Testis (tissue), 3 donors: ENCODE data around the gene RBM42. TPM values are rescaled to one million over a fixed set of nuclear protein-coding genes. Genes with fewer than 3 reads are reported as not detected.

Source experiments
- DNase-seq: peaks from one replicate; pipeline ENCODE4 v3.0.0-alpha.2; 2019
- H3K27ac ChIP-seq, 2 donors: fragments of 200-600 bp; sonication (generic); one replicate each; pipeline ENCODE4 v1.5.1; 2019
- H3K27me3 ChIP-seq: fragments of 200-600 bp; sonication (generic); one replicate; pipeline ENCODE4 v1.5.1; 2019
- H3K36me3 ChIP-seq: fragments of 200-600 bp; sonication (generic); one replicate; pipeline ENCODE4 v1.5.1; 2017; ENCODE audit warnings: low read depth; ENCODE audit errors: missing control alignments
- H3K4me1 ChIP-seq: fragments of 200-600 bp; sonication (generic); one replicate; pipeline ENCODE4 v1.5.1; 2019
- H3K4me3 ChIP-seq, 2 donors: fragments of 200-600 bp; sonication (generic); one replicate each; pipeline ENCODE4 v1.5.1; 2017 to 2019
- H3K9me3 ChIP-seq: fragments of 200-600 bp; sonication (generic); one replicate; pipeline ENCODE4 v1.5.1; 2017
- POLR2A ChIP-seq: fragments of 450-650 bp; IDR thresholded peaks from one replicate; pipeline ENCODE4 v1.6.1; 2017; ENCODE audit warnings: antibody characterized with exemption, mild to moderate bottlenecking, moderate library complexity
- WGBS, 2 donors: methylation state at CpG; one replicate each; pipeline ENCODE4 v1.1.5; 2018; 5-methylcytosine and 5-hydroxymethylcytosine counted together
- intact Hi-C: fragments of 100-400 bp; cut with DNase I; formaldehyde crosslinking; loops from one replicate; pipeline ENCODE4 v1.15.1; 2023; ENCODE audit warnings: low total_unique reads
- polyA plus RNA-seq: library from polyadenylated mRNA; stranded (reverse); fragments of 350-450 nt; fragmentation: Illumina TruSeq; extraction: RNeasy Lipid Tissue Mini Kit (QIAGEN cat#74804); gene quantifications from one replicate; pipeline ENCODE4 v1.2.3, GENCODE V29; 2014; ENCODE audit warnings: low read depth, low replicate concordance; ENCODE audit not compliant: insufficient read depth
- total RNA-seq, 2 donors: library from RNA; depleted of rRNA; stranded (reverse); fragments of >200 nt; gene quantifications; one replicate each; pipeline ENCODE4 v1.2.3, GENCODE V29; 2016
- TF ChIP-seq, protein P1 (sequence below), 3 experiments: fragments of 450-650 bp in 2 of 3; fragments of 200-600 bp in 1 of 3; sonication (generic) in 1 of 3; IDR thresholded peaks; one replicate each; pipeline ENCODE4 v1.5.1; 2016 to 2019; ENCODE audit warnings: antibody characterized with exemption in 3 of 3, mild to moderate bottlenecking in 2 of 3, moderate library complexity in 1 of 3

Gene RBM42
- total and polyA plus RNA-seq, 3 donors from 2014 or later: 64.2 to 109 (median 105) TPM

DNA sequence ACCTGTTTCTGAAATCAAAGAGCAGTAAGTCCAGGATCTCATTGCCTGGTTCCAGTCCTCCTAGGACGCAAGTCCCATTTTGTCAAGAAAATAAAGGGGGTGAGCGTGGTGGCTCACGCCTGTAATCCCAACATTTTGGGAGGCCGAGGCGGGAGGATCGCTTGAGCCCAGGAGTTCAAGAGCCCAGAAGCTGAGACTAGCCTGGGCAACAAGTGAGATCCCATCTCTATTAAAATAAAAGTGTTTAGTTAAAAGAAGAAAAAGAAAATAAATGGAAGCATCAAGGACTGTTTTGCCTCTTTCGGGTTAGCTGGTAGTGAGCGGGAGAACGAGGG is 16.6 kb upstream of the RBM42 start:
- 18 to 30% methylated on average over 9 of the region's 9 CpGs for WGBS, 2 donors
- H3K9me3 ChIP-seq: no peaks in the 10 kb centered on the region
- no peak for TF ChIP-seq POLR2A
- TF ChIP-seq, protein P1, sequence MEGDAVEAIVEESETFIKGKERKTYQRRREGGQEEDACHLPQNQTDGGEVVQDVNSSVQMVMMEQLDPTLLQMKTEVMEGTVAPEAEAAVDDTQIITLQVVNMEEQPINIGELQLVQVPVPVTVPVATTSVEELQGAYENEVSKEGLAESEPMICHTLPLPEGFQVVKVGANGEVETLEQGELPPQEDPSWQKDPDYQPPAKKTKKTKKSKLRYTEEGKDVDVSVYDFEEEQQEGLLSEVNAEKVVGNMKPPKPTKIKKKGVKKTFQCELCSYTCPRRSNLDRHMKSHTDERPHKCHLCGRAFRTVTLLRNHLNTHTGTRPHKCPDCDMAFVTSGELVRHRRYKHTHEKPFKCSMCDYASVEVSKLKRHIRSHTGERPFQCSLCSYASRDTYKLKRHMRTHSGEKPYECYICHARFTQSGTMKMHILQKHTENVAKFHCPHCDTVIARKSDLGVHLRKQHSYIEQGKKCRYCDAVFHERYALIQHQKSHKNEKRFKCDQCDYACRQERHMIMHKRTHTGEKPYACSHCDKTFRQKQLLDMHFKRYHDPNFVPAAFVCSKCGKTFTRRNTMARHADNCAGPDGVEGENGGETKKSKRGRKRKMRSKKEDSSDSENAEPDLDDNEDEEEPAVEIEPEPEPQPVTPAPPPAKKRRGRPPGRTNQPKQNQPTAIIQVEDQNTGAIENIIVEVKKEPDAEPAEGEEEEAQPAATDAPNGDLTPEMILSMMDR (IDR thresholded peaks at IDR 0.05): no peak
- no peak for DNase-seq
- peaks cover 6% of the 10 kb centered on the region for H3K4me1 ChIP-seq
- H3K4me3 ChIP-seq: peak overlapping the region; percentile 59 to 90
- intact Hi-C loops: no loop called here
- no peaks in the 10 kb centered on the region for H3K36me3 ChIP-seq
- H3K27me3 ChIP-seq: no peaks in the 10 kb centered on the region
- H3K27ac ChIP-seq: peak overlapping the region in 1 of 2 donors; percentile 9

DNA sequence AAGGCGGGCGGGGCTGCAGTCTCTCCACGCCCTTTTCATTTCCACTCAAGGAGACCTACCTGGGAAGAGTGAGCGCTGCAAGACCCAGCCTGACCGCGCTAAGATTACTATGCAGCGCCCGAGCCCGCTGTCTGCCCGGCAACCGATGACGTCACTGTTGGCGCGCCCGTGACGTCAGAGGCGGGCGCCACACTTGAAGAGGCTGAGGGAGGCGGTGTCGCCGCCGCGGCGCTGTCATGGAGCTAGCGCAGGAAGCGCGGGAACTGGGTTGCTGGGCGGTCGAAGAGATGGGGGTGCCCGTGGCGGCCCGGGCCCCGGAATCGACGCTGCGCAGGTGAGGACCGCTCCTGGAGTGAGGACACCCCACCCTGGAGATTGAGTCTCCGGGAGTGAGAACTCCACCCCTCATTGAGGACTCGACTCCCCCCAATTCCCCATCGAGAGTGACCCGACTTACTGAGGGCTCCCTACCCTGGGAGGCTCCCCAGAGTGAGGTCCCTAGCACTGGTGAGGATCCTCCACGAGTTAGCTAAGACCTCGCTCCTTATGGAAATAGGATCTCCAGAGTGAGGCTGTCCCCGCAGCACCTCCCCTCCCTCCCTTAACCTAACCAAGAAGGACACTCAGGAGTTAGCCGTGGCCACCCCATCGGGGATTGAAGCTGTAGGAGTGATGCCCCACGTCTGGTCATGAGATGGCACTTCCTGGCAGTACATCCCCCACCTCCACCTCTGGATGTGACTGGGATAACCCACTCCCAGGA is 16.1 kb upstream of the RBM42 start, which contains the start of gene HAUS5:
Gene HAUS5 (plus strand): TSS at position 177 of the 763 bp plus-strand sequence. CDS start 60 bp downstream, at position 237.
- no peaks in the 10 kb centered on the region for H3K36me3 ChIP-seq
- H3K4me3 ChIP-seq: peak within 1 kb of the TSS; percentile 59 to 90
- intact Hi-C loops: no loop called here
- 0% methylated on average over 12 to 46 of the region's 47 CpGs for WGBS, 2 donors
- no peak for TF ChIP-seq POLR2A
- TF ChIP-seq, protein P1 (IDR thresholded peaks at IDR 0.05): peak in 1 of 3 experiments; percentile 46
- no peaks in the 10 kb centered on the region for H3K9me3 ChIP-seq
- peak within 1 kb of the TSS in 1 of 2 donors; percentile 9 for H3K27ac ChIP-seq
- peak; percentile 97 for DNase-seq
- H3K4me1 ChIP-seq: peaks cover 6% of the 10 kb centered on the region
- no peaks in the 10 kb centered on the region for H3K27me3 ChIP-seq

DNA sequence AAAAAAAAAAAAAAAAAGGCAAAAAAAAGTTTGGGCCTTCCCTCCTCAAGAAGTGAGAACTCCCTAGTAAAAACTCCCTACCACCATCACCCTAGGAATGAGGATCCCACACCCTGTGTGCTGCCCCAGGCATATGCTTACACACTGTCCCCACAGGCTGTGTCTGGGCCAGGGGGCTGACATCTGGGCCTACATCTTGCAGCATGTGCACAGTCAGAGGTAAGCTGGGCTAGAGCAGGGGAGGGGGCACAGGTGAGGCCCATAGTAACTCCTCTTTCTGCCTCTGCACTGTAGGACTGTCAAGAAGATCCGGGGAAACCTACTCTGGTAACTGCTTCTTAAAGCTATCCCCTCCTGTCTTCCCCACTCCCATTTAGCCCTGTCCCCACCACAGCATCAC is 15.3 kb upstream of the RBM42 start:
- H3K4me1 ChIP-seq: peaks cover 6% of the 10 kb centered on the region
- intact Hi-C loops: no loop called here
- H3K4me3 ChIP-seq: no peak overlapping the region
- TF ChIP-seq, protein P1 (IDR thresholded peaks at IDR 0.05): no peak
- no peak for TF ChIP-seq POLR2A
- H3K27me3 ChIP-seq: no peaks in the 10 kb centered on the region
- no peak for DNase-seq
- no peaks in the 10 kb centered on the region for H3K9me3 ChIP-seq
- no peaks in the 10 kb centered on the region for H3K36me3 ChIP-seq
- WGBS, 2 donors: 56 to 88% methylated on average over 1 of the region's 1 CpG
- no peak overlapping the region for H3K27ac ChIP-seq

DNA sequence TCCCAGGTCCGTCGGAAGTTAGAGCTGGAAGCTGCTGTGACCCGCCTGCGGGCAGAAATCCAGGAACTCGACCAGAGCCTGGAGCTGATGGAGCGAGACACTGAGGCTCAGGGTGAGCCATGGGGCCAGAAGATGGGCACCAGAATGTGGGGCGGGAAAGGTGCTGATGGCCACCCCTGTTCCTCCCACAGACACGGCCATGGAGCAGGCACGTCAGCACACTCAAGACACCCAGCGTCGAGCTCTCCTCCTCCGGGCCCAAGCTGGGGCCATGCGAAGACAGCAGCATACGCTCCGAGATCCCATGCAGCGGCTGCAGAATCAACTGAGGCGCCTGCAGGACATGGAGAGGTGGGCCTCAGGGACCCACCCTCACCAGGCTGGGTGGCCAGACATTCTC is 13.8 kb upstream of the RBM42 start:
- intact Hi-C loops: no loop called here
- Histone ChIP-seq H3K27ac (no peak overlapping the region), H3K9me3 (no peaks in the 10 kb centered on the region), H3K27me3 (no peaks in the 10 kb centered on the region), H3K4me3 (no peak overlapping the region), H3K4me1 (peaks cover 6% of the 10 kb centered on the region), H3K36me3 (no peaks in the 10 kb centered on the region)
- 88 to 97% methylated on average over 5 to 16 of the region's 17 CpGs for WGBS, 2 donors
- no peak for DNase-seq
- no peak for TF ChIP-seq POLR2A
- TF ChIP-seq, protein P1 (IDR thresholded peaks at IDR 0.05): no peak

DNA sequence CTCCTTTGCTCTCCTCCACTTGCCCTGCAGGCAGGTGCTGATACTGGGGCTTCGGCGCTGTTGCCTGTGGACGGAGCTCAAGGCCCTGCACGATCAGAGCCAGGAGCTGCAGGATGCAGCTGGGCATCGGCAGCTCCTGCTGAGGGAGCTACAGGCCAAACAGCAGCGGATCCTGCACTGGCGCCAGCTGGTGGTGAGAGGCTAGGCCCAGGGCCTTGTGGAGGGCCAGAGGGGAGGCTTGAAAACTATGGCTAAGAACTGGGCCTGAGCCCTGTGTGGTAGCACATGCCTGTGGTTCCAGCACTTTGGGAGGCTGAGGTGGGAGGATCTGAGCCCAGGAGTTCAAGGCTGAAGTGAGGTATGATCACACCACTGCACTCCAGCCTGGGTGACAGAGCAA is 10.0 kb upstream of the RBM42 start:
- H3K27me3 ChIP-seq: no peaks in the 10 kb centered on the region
- TF ChIP-seq, protein P1 (IDR thresholded peaks at IDR 0.05): no peak
- TF ChIP-seq POLR2A: no peak
- no peak overlapping the region for H3K27ac ChIP-seq
- H3K9me3 ChIP-seq: no peaks in the 10 kb centered on the region
- H3K36me3 ChIP-seq: no peaks in the 10 kb centered on the region
- no peak overlapping the region for H3K4me3 ChIP-seq
- 77 to 78% methylated on average over 5 to 7 of the region's 7 CpGs for WGBS, 2 donors
- intact Hi-C loops: no loop called here
- DNase-seq: no peak
- H3K4me1 ChIP-seq: no peaks in the 10 kb centered on the region
